K562 (cell line): Measurements from ENCODE around the gene PIP4K2A. TPM values are rescaled to one million over a fixed set of nuclear protein-coding genes. Genes with fewer than 3 reads are reported as not detected.

Source experiments
- ATAC-seq: fragments of 200-7000 bp; cut with Tn5 transposase; 3 replicates; pipeline ENCODE4 v1.9.1; 2020; ENCODE audit warnings: moderate library complexity
- BruUV-seq: library from RNA; stranded (reverse); fragments of 400-500 nt; replicated peaks from 2 replicates; lab custom pipeline; 2021; lab: Mats Ljungman, UMichigan
- CTCF ChIA-PET: fragments of 300-600 bp; formaldehyde crosslinking; extraction: SDS; loops from one replicate; lab custom pipeline; 2021; ENCODE audit warnings: low intra/inter-chr PET ratio; lab: Yijun Ruan, JAX
- POLR2A ChIA-PET: fragments of 300-600, 350-650 bp; sonication (Branson Sonifier 250); formaldehyde crosslinking; extraction: SDS; loops from one replicate; lab custom pipeline; 2021; ENCODE audit warnings: antibody characterized with exemption, inconsistent platforms; lab: Yijun Ruan, JAX
- DNase-seq, 4 experiments: peaks; one replicate each; pipeline versions ENCODE4 v3.0.0 to v3.0.0-alpha.2; 2011 to 2018; ENCODE audit warnings: low spot score in 3 of 4, mixed read lengths in 3 of 4; ENCODE audit errors: extremely low read depth in 1 of 4
- FAIRE-seq: peaks from 2 replicates; lab custom pipeline; 2011; peaks lifted over from hg19 to GRCh38; lab: Jason Lieb, UNC
- H2AFZ ChIP-seq: 2 replicates; pipeline ENCODE4 v1.6.0; 2011; ENCODE audit warnings: low read depth, low read length, control low read depth, inconsistent platforms
- H3K27ac ChIP-seq: fragments of 200-600 bp; 3 replicates; pipeline ENCODE4 v1.8.0; 2011; ENCODE audit warnings: low read depth, mild to moderate bottlenecking, control low read depth, inconsistent platforms, low read length, moderate library complexity, mixed read lengths; ENCODE audit errors: extremely low read depth
- H3K27me3 ChIP-seq, 2 experiments: fragments of 300-600 bp in 1 of 2; 2 replicates in 1 of 2; 3 replicates in 1 of 2; pipeline versions ENCODE4 v1.6.0 to v1.8.0; 2011; ENCODE audit warnings: inconsistent platforms in 2 of 2, low read length in 2 of 2, mild to moderate bottlenecking in 1 of 2, mixed read lengths in 1 of 2, moderate library complexity in 1 of 2; ENCODE audit not compliant: control insufficient read depth in 2 of 2, insufficient read depth in 2 of 2
- H3K36me3 ChIP-seq: fragments of 300-600 bp; 3 replicates; pipeline ENCODE4 v1.8.0; 2011; ENCODE audit warnings: mild to moderate bottlenecking, low read length, inconsistent platforms; ENCODE audit not compliant: control insufficient read depth, insufficient read depth
- H3K4me1 ChIP-seq, 2 experiments: fragments of 200-600 bp in 1 of 2; replicated peaks in 1 of 2; 2 replicates in 1 of 2; 3 replicates in 1 of 2; pipeline versions ENCODE4 v1.5.1 to v1.8.0; 2011; ENCODE audit warnings: inconsistent platforms in 2 of 2, low read length in 2 of 2, mild to moderate bottlenecking in 1 of 2, mixed read lengths in 1 of 2, moderate library complexity in 1 of 2; ENCODE audit not compliant: control insufficient read depth in 2 of 2, insufficient read depth in 2 of 2
- H3K4me2 ChIP-seq: 2 replicates; pipeline ENCODE4 v1.6.1; 2011; ENCODE audit warnings: low read length, control low read depth, inconsistent platforms, mixed read lengths; ENCODE audit not compliant: insufficient read depth
- H3K4me3 ChIP-seq: fragments of 200-600 bp; sonication (generic), shearing (Covaris generic); 2 replicates; pipeline ENCODE4 v1.5.1; 2016; ENCODE audit warnings: control low read depth, inconsistent platforms
- H3K79me2 ChIP-seq: fragments of 200-600 bp; 3 replicates; pipeline ENCODE4 v1.8.0; 2011; ENCODE audit warnings: low read length, inconsistent platforms; ENCODE audit not compliant: control insufficient read depth, insufficient read depth
- H3K9ac ChIP-seq, 2 experiments: 2 replicates each; pipeline versions ENCODE4 v1.6.0 to v1.6.1; 2011; ENCODE audit warnings: low read depth in 2 of 2, low read length in 2 of 2, control low read depth in 1 of 2, inconsistent platforms in 1 of 2, mild to moderate bottlenecking in 1 of 2, mixed read lengths in 1 of 2; ENCODE audit not compliant: insufficient read depth in 1 of 2
- H3K9me1 ChIP-seq: one replicate; pipeline ENCODE4 v1.6.0; 2011; ENCODE audit warnings: inconsistent platforms, mild to moderate bottlenecking, low read length, moderate library complexity; ENCODE audit not compliant: control insufficient read depth, insufficient read depth
- H3K9me3 ChIP-seq: replicated peaks from 2 replicates; pipeline ENCODE4 v1.5.1; 2011; ENCODE audit warnings: low read depth, low read length, inconsistent platforms; ENCODE audit not compliant: control insufficient read depth, insufficient read depth
- H4K20me1 ChIP-seq: replicated peaks from 2 replicates; pipeline ENCODE4 v1.6.1; 2011; ENCODE audit warnings: low read length, inconsistent platforms, mixed read lengths; ENCODE audit not compliant: control insufficient read depth, insufficient read depth
- BACH1 ChIP-seq: fragments of 200-800 bp; sonication (Bioruptor generic); IDR thresholded peaks from 2 replicates; pipeline ENCODE4 v1.6.1; 2016; ENCODE audit warnings: missing genetic modification characterization, missing compliant biosample characterization
- FOXP4 ChIP-seq: sonication (generic); formaldehyde crosslinking; IDR thresholded peaks from 2 replicates; pipeline ENCODE4 v1.8.0; 2022; ENCODE audit warnings: mild to moderate bottlenecking, missing genetic modification reagents, borderline replicate concordance
- HDAC1 ChIP-seq, 2 experiments: fragments of 450-650 bp; IDR thresholded peaks; 2 replicates each; pipeline ENCODE4 v1.6.1; 2016 to 2017; ENCODE audit warnings: inconsistent platforms in 1 of 2, mild to moderate bottlenecking in 1 of 2, moderate library complexity in 1 of 2
- MBD2 ChIP-seq: sonication (generic); IDR thresholded peaks from 2 replicates; pipeline ENCODE4 v1.6.1; 2016; ENCODE audit warnings: low read depth, borderline replicate concordance
- NCOA2 ChIP-seq, 2 experiments: fragments of 450-650 bp; IDR thresholded peaks; 2 replicates each; pipeline ENCODE4 v1.6.1; 2018; ENCODE audit warnings: mild to moderate bottlenecking in 2 of 2, moderate library complexity in 1 of 2; ENCODE audit not compliant: partially characterized antibody in 2 of 2
- NR0B1 ChIP-seq: fragments of 450-650 bp; IDR thresholded peaks from one replicate; pipeline ENCODE4 v1.6.1; 2018; ENCODE audit warnings: mild to moderate bottlenecking, moderate library complexity; ENCODE audit not compliant: partially characterized antibody
- RAD21 ChIP-seq, 2 experiments: fragments of 250-450 bp in 1 of 2; fragments of 450-650 bp in 1 of 2; sonication (Bioruptor Pico) in 1 of 2; formaldehyde crosslinking in 1 of 2; IDR thresholded peaks in 1 of 2; conservative IDR thresholded peaks in 1 of 2; 2 replicates each; pipeline versions ENCODE4 v1.4.0 to v1.8.0; 2020 to 2022; ENCODE audit warnings: mild to moderate bottlenecking in 2 of 2, moderate library complexity in 1 of 2
- SAP30 ChIP-seq: fragments of 200-600 bp; sonication (generic); IDR thresholded peaks from 2 replicates; pipeline ENCODE4 v1.6.1; 2012; ENCODE audit warnings: borderline replicate concordance, low read depth, mild to moderate bottlenecking, moderate library complexity, low read length, control low read depth, inconsistent platforms; ENCODE audit not compliant: insufficient read depth, poor library complexity, severe bottlenecking
- ZNF318 ChIP-seq, 2 experiments: fragments of 450-650 bp; IDR thresholded peaks; 2 replicates each; pipeline ENCODE4 v1.6.1; 2016; ENCODE audit warnings: mild to moderate bottlenecking in 2 of 2, borderline replicate concordance in 1 of 2, low read depth in 1 of 2, moderate library complexity in 1 of 2
- WGBS: fragments of 100-300 bp; shearing (Covaris generic); methylation state at CpG from one replicate; pipeline ENCODE4 v1.1.6; 2016; ENCODE audit warnings: low coverage, mixed read lengths; ENCODE audit not compliant: insufficient coverage; ENCODE audit errors: missing lambda C conversion rate; 5-methylcytosine and 5-hydroxymethylcytosine counted together
- in situ Hi-C: fragments of 300-500 bp; cut with MboI; formaldehyde crosslinking; loops from 4 replicates; pipeline ENCODE4 v1.15.0; 2018; ENCODE audit warnings: inconsistent platforms, mixed read lengths
- intact Hi-C: fragments of 100-400 bp; cut with micrococcal nuclease; formaldehyde crosslinking; loops from 2 replicates; pipeline ENCODE4 v1.14.2; 2022
- polyA plus RNA-seq, 8 experiments: library from polyadenylated mRNA; depleted of rRNA in 4 of 8; stranded (reverse) in 5 of 8; unstranded in 3 of 8; fragments of >200 nt; fragmentation: Nextera tagmentation in 2 of 8; fragmentation: Illumina TruSeq in 1 of 8; extraction: Ambion mirVana in 2 of 8; extraction: Trizol in 1 of 8; gene quantifications; 2 replicates each; pipeline versions ENCODE4 v1.2.1 to v1.2.3, GENCODE V29; 2011 to 2014; ENCODE audit warnings: inconsistent platforms in 1 of 8, missing spikeins in 1 of 8
- total RNA-seq, 7 experiments: library from RNA; depleted of rRNA in 6 of 7; stranded (reverse); fragments of >200 nt in 6 of 7; fragmentation: Illumina TruSeq in 2 of 7; extraction: Trizol in 2 of 7; gene quantifications; 2 replicates each; pipeline versions ENCODE4 v1.2.1 to v1.2.3, GENCODE V29; 2011 to 2021; ENCODE audit warnings: low replicate concordance in 1 of 7

PIP4K2A gene
- total and polyA plus RNA-seq, 9 of the 15 experiments (the other 6 are each of a cell fraction or from before 2014, with no cell fraction given) = 35.6 to 117 (median 71.9) TPM

- Histone ChIP-seq H2AFZ (no peak overlapping the region), H3K4me3 (no peak overlapping the region), H3K27me3 (no peaks in the 10 kb centered on the region), H3K36me3 (peaks cover 59% of the 10 kb centered on the region), H3K4me1 (peaks cover 0 to 23% of the 10 kb centered on the region in 2 experiments; a peak in 3 of 5 replicates), H3K9ac (no peak overlapping the region), H3K79me2 (peaks cover 39% of the 10 kb centered on the region), H3K9me1 (no peaks in the 10 kb centered on the region), H3K4me2 (no peak overlapping the region), H3K27ac (no peak overlapping the region), H3K9me3 (no peaks in the 10 kb centered on the region), H4K20me1 (no peaks in the 10 kb centered on the region)
- in situ Hi-C loops (no loop called here), intact Hi-C loops (no loop called here)
- WGBS = 96% methylated on average over 5 of the region's 5 CpGs
- no TSS peak for BruUV-seq
- no peak for ATAC-seq
- DNase-seq = no peak
- FAIRE-seq = no peak
- ChIA-PET CTCF (no interaction called here), POLR2A (interaction anchor here (0.8 to 1.1 kb wide), 2 partner anchors 14 to 444 kb away, joined by 3 read pairs; no protein-coding TSS in a partner anchor)
- TF ChIP-seq HDAC1 (IDR thresholded peaks at IDR 0.05) = no peak
- no peak for TF ChIP-seq BACH1 (tag)
- TF ChIP-seq RAD21 (CRISPR knock-in tag; conservative IDR thresholded peaks at IDR 0.05 in 1 of 2, IDR thresholded peaks at IDR 0.05 in 1 of 2) = no peak
- no peak for TF ChIP-seq FOXP4
- TF ChIP-seq MBD2 = no peak
- no peak for TF ChIP-seq NR0B1
- TF ChIP-seq NCOA2 (IDR thresholded peaks at IDR 0.05; ENCODE audit: partially characterized antibody in 2 of 2) = no peak
- TF ChIP-seq ZNF318 (IDR thresholded peaks at IDR 0.05; ENCODE audit: borderline replicate concordance in 1 of 2, low read depth in 1 of 2) = no peak
- no peak for TF ChIP-seq SAP30
Measured at GRCh38 chr10:22597138-22597537, 117.2 kb downstream of the PIP4K2A start.
